GF-D8 (cell line): ENCODE data around the gene FRRS1.

ENCODE experiments used
- DNase-seq: peaks from one replicate; lab custom pipeline; 2025; lab: John Stamatoyannopoulos, UW

The FRRS1 gene

GRCh38 chr1:99728494-99729235 lies 37.8 kb downstream of the FRRS1 start:
- no peak for DNase-seq

- no peak for DNase-seq
Measured at GRCh38 chr1:99727575-99728185, 38.8 kb downstream of the FRRS1 start.

- DNase-seq, result no peak
Measured at GRCh38 chr1:99726818-99727217, 39.6 kb downstream of the FRRS1 start.

- no peak for DNase-seq
Measured at GRCh38 chr1:99726407-99726806, 40.0 kb downstream of the FRRS1 start.

GRCh38 chr1:99725996-99726395 lies 40.4 kb downstream of the FRRS1 start:
- DNase-seq, result no peak

GRCh38 chr1:99723251-99723650 lies 43.2 kb downstream of the FRRS1 start:
- DNase-seq, result no peak

GRCh38 chr1:99717005-99717404 lies 49.4 kb downstream of the FRRS1 start:
- DNase-seq, result no peak

- DNase-seq, result no peak
Measured at GRCh38 chr1:99713006-99713405, 53.4 kb downstream of the FRRS1 start.

GRCh38 chr1:99710994-99711393 lies 55.4 kb downstream of the FRRS1 start:
- DNase-seq, result no peak

- DNase-seq, result peak; percentile 31
Measured at GRCh38 chr1:99707535-99708142, 58.8 kb downstream of the FRRS1 start.

GRCh38 chr1:99705385-99705784 lies 61.0 kb downstream of the FRRS1 start:
- DNase-seq, result no peak

GRCh38 chr1:99704356-99704816 lies 62.0 kb downstream of the FRRS1 start:
- DNase-seq, result no peak

- no peak for DNase-seq
Measured at GRCh38 chr1:99702221-99702620, 64.2 kb downstream of the FRRS1 start.

GRCh38 chr1:99700020-99700419 lies 66.4 kb downstream of the FRRS1 start:
- no peak for DNase-seq

GRCh38 chr1:99697580-99697979 lies 68.9 kb downstream of the FRRS1 start:
- no peak for DNase-seq

GRCh38 chr1:99696616-99697015 lies 69.8 kb downstream of the FRRS1 start:
- no peak for DNase-seq

- no peak for DNase-seq
Measured at GRCh38 chr1:99691175-99691574, 75.3 kb downstream of the FRRS1 start.

GRCh38 chr1:99685516-99686180 lies 80.8 kb downstream of the FRRS1 start:
- no peak for DNase-seq

- no peak for DNase-seq
Measured at GRCh38 chr1:99682291-99682751, 84.1 kb downstream of the FRRS1 start.

GRCh38 chr1:99681583-99681982 lies 84.9 kb downstream of the FRRS1 start:
- DNase-seq, result no peak

GRCh38 chr1:99680270-99680669 lies 86.2 kb downstream of the FRRS1 start:
- DNase-seq, result no peak

GRCh38 chr1:99677416-99677815 lies 89.0 kb downstream of the FRRS1 start:
- DNase-seq, result no peak

- DNase-seq, result no peak
Measured at GRCh38 chr1:99676876-99677275, 89.6 kb downstream of the FRRS1 start.
